Transverse colon (tissue), 4 donors: ENCODE results near the gene RTTN. TPM values are rescaled to one million over a fixed set of nuclear protein-coding genes. Genes with fewer than 3 reads are reported as not detected.

Experiments used
- DNase-seq: peaks from one replicate; pipeline ENCODE4 v3.0.0-alpha.2; 2019
- H3K27ac ChIP-seq, 4 donors: fragments of 200-600 bp; sonication (generic); 2 replicates each; pipeline ENCODE4 v1.5.1; 2016 to 2018; ENCODE audit warnings: inconsistent platforms in 4 of 4
- H3K27me3 ChIP-seq: fragments of 200-600 bp; sonication (generic); 2 replicates; pipeline ENCODE4 v1.5.1; 2017; ENCODE audit warnings: inconsistent platforms
- H3K36me3 ChIP-seq, 4 donors: fragments of 200-600 bp; sonication (generic); 2 replicates each; pipeline ENCODE4 v1.5.1; 2017 to 2019; ENCODE audit warnings: inconsistent platforms in 4 of 4
- H3K4me1 ChIP-seq, 4 donors: fragments of 200-600 bp; sonication (generic); 2 replicates each; pipeline ENCODE4 v1.5.1; 2017 to 2020; ENCODE audit warnings: inconsistent platforms in 4 of 4
- H3K4me3 ChIP-seq, 4 donors: fragments of 200-600 bp; sonication (generic); 1 replicate in 1 of 4; 2 replicates in 3 of 4; pipeline versions ENCODE4 v1.5.1 to v1.6.1; 2017 to 2019; ENCODE audit warnings: inconsistent platforms in 4 of 4
- H3K9me3 ChIP-seq, 2 donors: fragments of 200-600 bp; sonication (generic); 2 replicates each; pipeline ENCODE4 v1.5.1; 2017 to 2019; ENCODE audit warnings: inconsistent platforms in 2 of 2
- CTCF ChIP-seq, 5 experiments: fragments of 200-600 bp in 3 of 5; fragments of 450-650 bp in 2 of 5; sonication (generic) in 3 of 5; IDR thresholded peaks; 1 replicate in 2 of 5; 2 replicates in 3 of 5; pipeline ENCODE4 v1.5.1; 2016 to 2017; ENCODE audit warnings: antibody characterized with exemption in 5 of 5, inconsistent platforms in 3 of 5, mild to moderate bottlenecking in 2 of 5, moderate library complexity in 1 of 5
- EP300 ChIP-seq: sonication (generic); formaldehyde crosslinking; IDR thresholded peaks from one replicate; pipeline ENCODE4 v1.6.1; 2017; ENCODE audit warnings: antibody characterized with exemption, low read depth
- POLR2A ChIP-seq: fragments of 450-650 bp; IDR thresholded peaks from one replicate; pipeline ENCODE4 v1.6.1; 2016; ENCODE audit warnings: antibody characterized with exemption, mild to moderate bottlenecking, moderate library complexity
- POLR2AphosphoS5 ChIP-seq, 3 donors: sonication (generic); formaldehyde crosslinking; IDR thresholded peaks; one replicate each; pipeline ENCODE4 v1.6.1; 2016; ENCODE audit warnings: antibody characterized with exemption in 3 of 3
- WGBS, 2 donors: methylation state at CpG; one replicate each; pipeline ENCODE4 v1.1.5; 2018; ENCODE audit warnings: low coverage in 1 of 2; 5-methylcytosine and 5-hydroxymethylcytosine counted together
- in situ Hi-C, 4 donors: fragments of 200-750 bp; cut with MboI; loops; one replicate each; pipeline versions ENCODE4 v1.15.0 to v1.15.1; 2017; ENCODE audit warnings: low sequenced_read_pairs in 3 of 4, low pct_ligation_motif_present in 1 of 4, low pct_unique_long_range_greater_than_20kb in 1 of 4
- intact Hi-C: fragments of 100-400 bp; cut with DNase I; formaldehyde crosslinking; loops from one replicate; pipeline ENCODE4 v1.15.1; 2023; ENCODE audit warnings: low total_unique reads
- total RNA-seq, 4 donors: library from RNA; depleted of rRNA; stranded (reverse); fragments of >200 nt; gene quantifications; one replicate each; pipeline ENCODE4 v1.1.0, GENCODE V29; 2016

Gene RTTN
- total RNA-seq, 4 donors from 2014 or later = 9.7 to 18.7 (median 13.1) TPM

- in situ Hi-C loops = no loop called here
- H3K4me3 ChIP-seq = no peak overlapping the region
- intact Hi-C loops = no loop called here
- no peaks in the 10 kb centered on the region for H3K27me3 ChIP-seq
- TF ChIP-seq POLR2A (no peak), POLR2AphosphoS5 (IDR thresholded peaks at IDR 0.05) (no peak), CTCF (IDR thresholded peaks at IDR 0.05) (no peak), EP300 (no peak)
- 100% methylated on average over 2 of the region's 2 CpGs; no CpG with 5 or more reads in 1 of the 2 donors for WGBS, 2 donors
- H3K4me1 ChIP-seq = no peaks in the 10 kb centered on the region
- H3K36me3 ChIP-seq = peaks cover 0 to 12% (median 1%) of the 10 kb centered on the region in 4 donors
- DNase-seq = no peak
- no peak overlapping the region for H3K27ac ChIP-seq
- H3K9me3 ChIP-seq = no peaks in the 10 kb centered on the region
Observed at GRCh38 chr18:70183441-70183840, 22.0 kb downstream of the RTTN start.

- DNase-seq = no peak
- H3K36me3 ChIP-seq = peaks cover 0 to 6% (median 1%) of the 10 kb centered on the region in 4 donors
- H3K4me3 ChIP-seq = no peak overlapping the region
- in situ Hi-C loops = no loop called here
- intact Hi-C loops = no loop called here
- H3K27me3 ChIP-seq = no peaks in the 10 kb centered on the region
- no peak overlapping the region for H3K27ac ChIP-seq
- H3K4me1 ChIP-seq = no peaks in the 10 kb centered on the region
- TF ChIP-seq CTCF (IDR thresholded peaks at IDR 0.05) (no peak), POLR2A (no peak), EP300 (no peak), POLR2AphosphoS5 (IDR thresholded peaks at IDR 0.05) (no peak)
- no peaks in the 10 kb centered on the region for H3K9me3 ChIP-seq
Observed at GRCh38 chr18:70182548-70182947, 22.9 kb downstream of the RTTN start.

- in situ Hi-C loops (no loop called here), intact Hi-C loops (no loop called here)
- TF ChIP-seq EP300 (no peak), CTCF (IDR thresholded peaks at IDR 0.05) (no peak), POLR2AphosphoS5 (IDR thresholded peaks at IDR 0.05) (no peak), POLR2A (no peak)
- no peak for DNase-seq
- Histone ChIP-seq H3K27me3 (no peaks in the 10 kb centered on the region), H3K4me3 (no peak overlapping the region), H3K4me1 (no peaks in the 10 kb centered on the region), H3K27ac (no peak overlapping the region), H3K36me3 (no peaks in the 10 kb centered on the region), H3K9me3 (no peaks in the 10 kb centered on the region)
Observed at GRCh38 chr18:70181725-70182124, 23.8 kb downstream of the RTTN start.

- Histone ChIP-seq H3K9me3 (no peaks in the 10 kb centered on the region), H3K27me3 (no peaks in the 10 kb centered on the region), H3K4me3 (no peak overlapping the region), H3K36me3 (no peaks in the 10 kb centered on the region), H3K4me1 (no peaks in the 10 kb centered on the region), H3K27ac (no peak overlapping the region)
- in situ Hi-C loops (no loop called here), intact Hi-C loops (no loop called here)
- no peak for DNase-seq
- WGBS, 2 donors = 80 to 84% methylated on average over 1 of the region's 1 CpG
- TF ChIP-seq POLR2A = no peak
Observed at GRCh38 chr18:70181015-70181414, 24.5 kb downstream of the RTTN start.

- intact Hi-C loops = no loop called here
- in situ Hi-C loops = no loop called here
- H3K4me1 ChIP-seq = no peaks in the 10 kb centered on the region
- no peak for DNase-seq
- H3K9me3 ChIP-seq = no peaks in the 10 kb centered on the region
- H3K36me3 ChIP-seq = no peaks in the 10 kb centered on the region
- TF ChIP-seq POLR2A = no peak
- H3K27me3 ChIP-seq = no peaks in the 10 kb centered on the region
- H3K27ac ChIP-seq = no peak overlapping the region
- WGBS, 2 donors = 46 to 59% methylated on average over 2 of the region's 2 CpGs
- no peak overlapping the region for H3K4me3 ChIP-seq
Observed at GRCh38 chr18:70176537-70176936, 28.9 kb downstream of the RTTN start.
